Measurements from ENCODE around the gene FOXF1.

Gene FOXF1

DNA sequence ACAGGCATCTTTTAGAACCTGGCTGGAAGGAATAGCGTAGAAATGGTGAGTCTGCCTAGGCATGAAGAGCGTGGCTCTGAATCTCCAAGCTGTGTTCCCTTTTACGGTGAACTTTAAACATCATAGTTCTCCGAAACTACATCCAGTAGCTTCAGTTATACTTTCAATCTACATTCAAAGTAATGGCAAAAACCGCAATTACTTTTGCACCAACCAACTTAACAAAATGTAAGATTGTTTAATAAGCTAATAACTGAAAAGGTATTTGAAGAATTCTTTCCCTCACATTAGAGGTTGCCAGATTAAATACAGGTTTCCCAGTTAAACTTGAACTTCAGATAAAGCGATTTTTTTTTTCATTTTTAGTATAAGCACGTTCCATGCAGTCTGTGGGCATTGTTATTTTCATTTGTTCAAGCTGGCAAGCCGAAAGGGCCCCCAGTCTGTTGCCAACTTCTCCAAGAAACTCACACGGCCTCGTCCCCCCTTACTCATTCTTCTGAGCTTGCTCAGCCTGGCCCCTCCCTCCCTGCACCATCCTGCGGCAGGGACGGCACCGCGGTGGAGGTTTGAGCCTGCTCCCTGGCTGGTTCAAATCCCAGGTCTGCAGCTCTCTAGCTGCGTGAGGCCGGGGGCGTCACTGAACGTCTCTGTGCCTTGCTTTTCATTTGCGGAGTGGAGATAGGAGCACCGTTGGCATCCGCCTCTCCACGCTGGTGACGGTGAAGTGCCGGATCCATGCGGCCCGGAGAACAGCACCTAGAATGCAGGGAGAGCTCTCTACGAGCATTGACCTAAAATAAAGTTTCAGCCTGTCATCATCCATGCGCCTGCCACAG is 48.2 kb downstream of the FOXF1 start:
- DNase-seq: no peak

DNA sequence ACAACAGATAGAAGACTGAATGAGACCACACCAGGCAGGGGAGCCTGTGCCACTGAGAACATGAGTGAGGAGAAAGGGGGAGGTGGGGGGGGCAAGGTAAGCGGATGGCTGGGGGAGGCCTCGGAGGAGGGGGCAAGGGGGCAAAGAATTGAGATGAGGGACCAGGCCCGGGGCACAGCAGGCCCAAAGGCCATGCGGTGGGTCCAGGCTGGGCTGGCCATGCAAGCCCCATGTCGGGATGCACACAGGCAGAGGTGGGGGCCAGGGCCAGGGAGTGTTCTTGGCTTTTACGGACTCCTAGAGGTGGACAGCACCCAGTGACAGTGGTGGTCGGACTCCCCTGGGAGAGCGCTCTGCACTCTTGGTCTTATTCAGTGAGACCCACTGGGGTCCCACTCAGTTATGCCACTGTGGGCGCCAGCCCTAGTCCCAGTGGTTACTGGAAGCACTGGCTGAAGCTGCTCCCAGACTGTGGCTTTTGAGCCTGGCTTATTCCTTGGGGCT is 49.5 kb downstream of the FOXF1 start:
- no peak for DNase-seq

DNA sequence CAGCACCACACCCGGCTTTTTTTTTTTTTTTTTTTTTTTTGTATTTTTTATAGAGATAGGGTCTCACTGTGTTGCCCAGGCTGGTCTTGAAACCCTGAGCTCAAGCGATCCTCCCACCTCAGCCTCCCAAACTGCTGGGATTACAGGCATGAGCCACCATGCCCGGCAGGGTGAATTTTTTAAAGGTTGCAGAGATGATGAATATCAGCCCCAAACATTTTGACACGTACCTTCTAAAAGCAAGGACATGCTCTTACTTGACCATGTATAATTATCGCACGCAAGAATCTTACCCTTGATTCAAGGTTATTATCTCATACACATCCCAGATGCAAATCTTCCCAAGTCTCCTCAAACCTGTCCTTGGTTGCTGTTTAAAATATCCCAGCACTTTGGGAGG is 52.0 kb downstream of the FOXF1 start:
- DNase-seq: no peak

DNA sequence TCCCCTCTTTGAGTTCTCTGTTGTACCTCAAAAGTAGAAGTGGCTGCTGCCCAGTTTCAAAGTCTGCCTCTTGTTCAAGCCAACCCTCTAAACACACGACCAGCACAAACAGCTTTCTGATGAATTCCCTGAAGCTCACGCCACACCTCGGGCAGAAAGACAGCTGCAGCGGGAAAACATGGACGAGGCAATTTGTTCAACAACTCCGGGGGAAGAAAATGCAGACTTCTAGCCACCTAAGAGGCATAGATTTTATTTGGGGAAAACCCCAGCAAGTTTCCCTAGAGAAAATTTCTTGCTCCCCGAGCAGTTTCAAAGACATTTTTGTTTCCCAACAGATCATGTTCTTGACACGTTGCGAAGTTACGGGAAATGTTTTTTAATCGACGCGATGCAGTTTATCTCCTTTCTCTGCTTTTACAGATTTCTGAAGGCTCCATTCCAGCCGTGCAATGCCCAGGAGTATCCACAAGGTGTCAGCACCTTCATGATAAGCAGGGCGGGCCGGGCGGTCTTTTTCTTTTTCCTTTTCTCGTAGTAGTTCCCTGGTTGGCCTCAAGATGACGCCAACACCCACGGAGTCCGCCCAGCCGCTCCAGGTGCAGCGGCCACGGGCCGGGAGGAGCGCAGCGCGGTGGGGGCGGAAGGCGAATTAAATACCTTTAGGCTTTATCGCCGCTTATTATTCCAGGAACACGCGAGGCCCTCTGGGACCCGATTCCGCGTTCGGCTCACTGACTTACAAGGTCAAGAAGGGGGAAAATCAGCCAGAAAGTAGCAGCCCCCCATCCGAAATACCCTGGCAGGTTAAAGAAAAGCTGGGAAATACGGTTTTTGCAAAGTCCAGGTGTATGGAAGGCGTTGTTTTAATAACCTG is 53.4 kb downstream of the FOXF1 start:
- DNase-seq: peak; percentile 57 to 77 (median 75)

Measured in activated naive CD4-positive, alpha-beta T cell (primary cell).